ENCODE data around the gene CELF2.
A peak's percentile ranks its signal among the peaks of the same experiment; 100 is the strongest.

CELF2 gene

DNA sequence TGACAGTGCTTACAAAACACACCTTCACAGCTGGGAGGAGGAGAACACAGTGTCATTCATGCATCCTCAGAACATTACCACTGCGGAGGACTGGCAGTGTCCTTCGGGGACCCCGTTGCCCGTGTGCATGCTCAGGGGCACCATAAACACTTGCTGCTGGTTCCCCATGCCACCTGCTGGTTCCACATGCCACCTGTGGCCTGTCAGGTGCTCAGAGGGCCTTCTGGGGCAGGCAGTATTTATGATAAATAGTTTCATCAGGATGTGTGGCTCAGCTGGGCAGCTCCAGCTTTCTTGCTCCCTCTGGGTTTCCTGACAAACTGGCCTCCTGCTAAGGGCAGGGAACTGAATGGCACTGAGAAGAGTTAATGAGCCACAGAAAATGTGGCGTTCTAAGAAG, 32.1 kb downstream of the CELF2 start:
- Mint-ChIP-seq H3K27ac (no peak overlapping the region), H3K4me1 (peaks cover 53% of the 10 kb centered on the region)

GRCh38 chr10:11050301-11051287, 32.9 kb downstream of the CELF2 start:
- Mint-ChIP-seq H3K9me3 (no peaks in the 10 kb centered on the region), H3K4me3 (no peak overlapping the region), H3K4me1 (peaks cover 50% of the 10 kb centered on the region), H3K27ac (peak overlapping the region; percentile 7), H3K27me3 (ENCODE audit: low read depth, poor library complexity) (peaks cover 7% of the 10 kb centered on the region), H3K36me3 (ENCODE audit: low read depth) (no peaks in the 10 kb centered on the region)
- no peak for DNase-seq
- TF ChIP-seq CTCF (IDR thresholded peaks at IDR 0.05), result no peak

More for the DNA sequence above, 32.1 kb downstream of the CELF2 start:
- Mint-ChIP-seq H3K9me3 (no peaks in the 10 kb centered on the region), H3K4me3 (no peak overlapping the region), H3K27me3 (ENCODE audit: low read depth, poor library complexity) (peaks cover 7% of the 10 kb centered on the region), H3K36me3 (ENCODE audit: low read depth) (no peaks in the 10 kb centered on the region)
- no peak for DNase-seq
- TF ChIP-seq CTCF (IDR thresholded peaks at IDR 0.05), result no peak

GRCh38 chr10:11057018-11057417, 39.3 kb downstream of the CELF2 start:
- TF ChIP-seq CTCF (IDR thresholded peaks at IDR 0.05), result no peak
- peaks cover 11% of the 10 kb centered on the region for H3K9me3 Mint-ChIP-seq
- H3K4me3 Mint-ChIP-seq, result no peak overlapping the region
- no peaks in the 10 kb centered on the region for H3K27me3 Mint-ChIP-seq (ENCODE audit: low read depth, poor library complexity)
- peaks cover 6% of the 10 kb centered on the region for H3K36me3 Mint-ChIP-seq (ENCODE audit: low read depth)
- peaks cover 9% of the 10 kb centered on the region for H3K4me1 Mint-ChIP-seq
- no peak overlapping the region for H3K27ac Mint-ChIP-seq
- no peak for DNase-seq

GRCh38 chr10:11057448-11057847, 39.8 kb downstream of the CELF2 start:
- H3K4me3 Mint-ChIP-seq, result no peak overlapping the region
- no peak for TF ChIP-seq CTCF (IDR thresholded peaks at IDR 0.05)
- no peak overlapping the region for H3K27ac Mint-ChIP-seq
- H3K36me3 Mint-ChIP-seq (ENCODE audit: low read depth), result peaks cover 6% of the 10 kb centered on the region
- H3K27me3 Mint-ChIP-seq (ENCODE audit: low read depth, poor library complexity), result no peaks in the 10 kb centered on the region
- H3K4me1 Mint-ChIP-seq, result peaks cover 9% of the 10 kb centered on the region
- H3K9me3 Mint-ChIP-seq, result peaks cover 16% of the 10 kb centered on the region
- DNase-seq, result no peak

GRCh38 chr10:11057994-11058393, 40.3 kb downstream of the CELF2 start:
- DNase-seq, result no peak
- no peak overlapping the region for H3K27ac Mint-ChIP-seq
- H3K4me1 Mint-ChIP-seq, result peaks cover 9% of the 10 kb centered on the region
- H3K27me3 Mint-ChIP-seq (ENCODE audit: low read depth, poor library complexity), result no peaks in the 10 kb centered on the region
- peaks cover 20% of the 10 kb centered on the region for H3K9me3 Mint-ChIP-seq
- no peak for TF ChIP-seq CTCF (IDR thresholded peaks at IDR 0.05)
- peaks cover 6% of the 10 kb centered on the region for H3K36me3 Mint-ChIP-seq (ENCODE audit: low read depth)
- H3K4me3 Mint-ChIP-seq, result no peak overlapping the region
